ENCODE measurements around the gene PIGX. TPM values are rescaled to one million over a fixed set of nuclear protein-coding genes. Genes with fewer than 3 reads are reported as not detected.
A peak's percentile ranks its signal among the peaks of the same experiment; 100 is the strongest.

PIGX gene
- total and polyA plus RNA-seq, 4 donors = 11.5 to 16.7 (median 14.4) TPM

- Histone ChIP-seq H3K4me1 (ENCODE audit: control insufficient read depth in 1 of 2, insufficient read depth in 2 of 2, low read length in 2 of 2) (no peaks in the 10 kb centered on the region), H3K36me3 (ENCODE audit: control insufficient read depth in 1 of 2, insufficient read depth in 2 of 2, low read length in 1 of 2) (no peaks in the 10 kb centered on the region), H3K27ac (ENCODE audit: low read depth in 1 of 2, low read length in 2 of 2) (no peak overlapping the region), H3K4me3 (ENCODE audit: low read length in 2 of 2) (no peak overlapping the region), H3K9me3 (ENCODE audit: control insufficient read depth, low read length) (no peaks in the 10 kb centered on the region), H3K27me3 (ENCODE audit: control insufficient read depth in 1 of 2, insufficient read depth in 2 of 2, low read length in 1 of 2) (no peaks in the 10 kb centered on the region)
- DNase-seq (no peak), ATAC-seq (ENCODE audit: low FRiP score) (no peak)
- intact Hi-C loops (cut with DNase I) = no loop called here
- 57 to 63% methylated on average over 1 of the region's 1 CpG for WGBS, 2 donors
Observed at GRCh38 chr3:196677931-196678330, 34.2 kb upstream of the PIGX start.

GRCh38 chr3:196684548-196685407 lies 27.4 kb upstream of the PIGX start:
- Histone ChIP-seq H3K27me3 (ENCODE audit: control insufficient read depth in 1 of 2, insufficient read depth in 2 of 2, low read length in 1 of 2) (no peaks in the 10 kb centered on the region), H3K4me1 (ENCODE audit: control insufficient read depth in 1 of 2, insufficient read depth in 2 of 2, low read length in 2 of 2) (no peaks in the 10 kb centered on the region), H3K9me3 (ENCODE audit: control insufficient read depth, low read length) (no peaks in the 10 kb centered on the region), H3K27ac (ENCODE audit: low read depth in 1 of 2, low read length in 2 of 2) (no peak overlapping the region), H3K36me3 (ENCODE audit: control insufficient read depth in 1 of 2, insufficient read depth in 2 of 2, low read length in 1 of 2) (no peaks in the 10 kb centered on the region), H3K4me3 (ENCODE audit: low read length in 2 of 2) (no peak overlapping the region)
- ATAC-seq (ENCODE audit: low FRiP score) (peak; percentile 84), DNase-seq (peak in 1 of 2 donors; percentile 70)
- WGBS, 2 donors = 41% methylated on average over 24 of the region's 24 CpGs
- intact Hi-C loops (cut with DNase I) = loop anchor here (1.0 to 10.0 kb wide), 4 partner anchors 75 to 430 kb away; no protein-coding TSS in a partner anchor

- 59 to 77% methylated on average over 2 of the region's 2 CpGs for WGBS, 2 donors
- no peaks in the 10 kb centered on the region for H3K36me3 ChIP-seq (ENCODE audit: control insufficient read depth in 1 of 2, insufficient read depth in 2 of 2, low read length in 1 of 2)
- no peaks in the 10 kb centered on the region for H3K9me3 ChIP-seq (ENCODE audit: control insufficient read depth, low read length)
- H3K27me3 ChIP-seq (ENCODE audit: control insufficient read depth in 1 of 2, insufficient read depth in 2 of 2, low read length in 1 of 2) = no peaks in the 10 kb centered on the region
- H3K4me1 ChIP-seq (ENCODE audit: control insufficient read depth in 1 of 2, insufficient read depth in 2 of 2, low read length in 2 of 2) = no peaks in the 10 kb centered on the region
- intact Hi-C loops (cut with DNase I) = loop anchor here (10.0 kb wide), 3 partner anchors 82 to 432 kb away; no protein-coding TSS in a partner anchor
- H3K27ac ChIP-seq (ENCODE audit: low read depth in 1 of 2, low read length in 2 of 2) = no peak overlapping the region
- DNase-seq (no peak), ATAC-seq (ENCODE audit: low FRiP score) (no peak)
- H3K4me3 ChIP-seq (ENCODE audit: low read length in 2 of 2) = no peak overlapping the region
Observed at GRCh38 chr3:196686436-196686835, 25.7 kb upstream of the PIGX start.

- Histone ChIP-seq H3K27me3 (ENCODE audit: control insufficient read depth in 1 of 2, insufficient read depth in 2 of 2, low read length in 1 of 2) (no peaks in the 10 kb centered on the region), H3K36me3 (ENCODE audit: control insufficient read depth in 1 of 2, insufficient read depth in 2 of 2, low read length in 1 of 2) (no peaks in the 10 kb centered on the region), H3K4me3 (ENCODE audit: low read length in 2 of 2) (no peak overlapping the region), H3K4me1 (ENCODE audit: control insufficient read depth in 1 of 2, insufficient read depth in 2 of 2, low read length in 2 of 2) (no peaks in the 10 kb centered on the region), H3K27ac (ENCODE audit: low read depth in 1 of 2, low read length in 2 of 2) (no peak overlapping the region), H3K9me3 (ENCODE audit: control insufficient read depth, low read length) (no peaks in the 10 kb centered on the region)
- intact Hi-C loops (cut with DNase I) = loop anchor here (10.0 kb wide), 3 partner anchors 84 to 434 kb away; no protein-coding TSS in a partner anchor
- peak in 1 of 2 donors; percentile 70 for DNase-seq
- peak; percentile 71 for ATAC-seq (ENCODE audit: low FRiP score)
- 6 to 7% methylated on average over 5 of the region's 5 CpGs for WGBS, 2 donors
Observed at GRCh38 chr3:196688349-196688748, 23.8 kb upstream of the PIGX start.

GRCh38 chr3:196689941-196690660 lies 22.1 kb upstream of the PIGX start:
- no peak overlapping the region for H3K4me3 ChIP-seq (ENCODE audit: low read length in 2 of 2)
- DNase-seq (no peak), ATAC-seq (ENCODE audit: low FRiP score) (no peak)
- H3K9me3 ChIP-seq (ENCODE audit: control insufficient read depth, low read length) = no peaks in the 10 kb centered on the region
- no peak overlapping the region for H3K27ac ChIP-seq (ENCODE audit: low read depth in 1 of 2, low read length in 2 of 2)
- intact Hi-C loops (cut with DNase I) = loop anchor here (10.0 kb wide), 3 partner anchors 85 to 435 kb away; no protein-coding TSS in a partner anchor
- 88 to 90% methylated on average over 17 of the region's 17 CpGs for WGBS, 2 donors
- H3K27me3 ChIP-seq (ENCODE audit: control insufficient read depth in 1 of 2, insufficient read depth in 2 of 2, low read length in 1 of 2) = no peaks in the 10 kb centered on the region
- no peaks in the 10 kb centered on the region for H3K36me3 ChIP-seq (ENCODE audit: control insufficient read depth in 1 of 2, insufficient read depth in 2 of 2, low read length in 1 of 2)
- H3K4me1 ChIP-seq (ENCODE audit: control insufficient read depth in 1 of 2, insufficient read depth in 2 of 2, low read length in 2 of 2) = no peaks in the 10 kb centered on the region

GRCh38 chr3:196691386-196691785 lies 20.8 kb upstream of the PIGX start:
- intact Hi-C loops (cut with DNase I) = no loop called here
- Histone ChIP-seq H3K4me3 (ENCODE audit: low read length in 2 of 2) (no peak overlapping the region), H3K36me3 (ENCODE audit: control insufficient read depth in 1 of 2, insufficient read depth in 2 of 2, low read length in 1 of 2) (no peaks in the 10 kb centered on the region), H3K9me3 (ENCODE audit: control insufficient read depth, low read length) (no peaks in the 10 kb centered on the region), H3K27me3 (ENCODE audit: control insufficient read depth in 1 of 2, insufficient read depth in 2 of 2, low read length in 1 of 2) (no peaks in the 10 kb centered on the region), H3K27ac (ENCODE audit: low read depth in 1 of 2, low read length in 2 of 2) (no peak overlapping the region), H3K4me1 (ENCODE audit: control insufficient read depth in 1 of 2, insufficient read depth in 2 of 2, low read length in 2 of 2) (no peaks in the 10 kb centered on the region)
- no peak for ATAC-seq (ENCODE audit: low FRiP score)
- DNase-seq = no peak
- WGBS, 2 donors = 72 to 80% methylated on average over 8 of the region's 8 CpGs

- no peak overlapping the region for H3K4me3 ChIP-seq (ENCODE audit: low read length in 2 of 2)
- no peak overlapping the region for H3K27ac ChIP-seq (ENCODE audit: low read depth in 1 of 2, low read length in 2 of 2)
- no peaks in the 10 kb centered on the region for H3K9me3 ChIP-seq (ENCODE audit: control insufficient read depth, low read length)
- intact Hi-C loops (cut with DNase I) = no loop called here
- no peaks in the 10 kb centered on the region for H3K27me3 ChIP-seq (ENCODE audit: control insufficient read depth in 1 of 2, insufficient read depth in 2 of 2, low read length in 1 of 2)
- no peaks in the 10 kb centered on the region for H3K4me1 ChIP-seq (ENCODE audit: control insufficient read depth in 1 of 2, insufficient read depth in 2 of 2, low read length in 2 of 2)
- DNase-seq = no peak
- no peaks in the 10 kb centered on the region for H3K36me3 ChIP-seq (ENCODE audit: control insufficient read depth in 1 of 2, insufficient read depth in 2 of 2, low read length in 1 of 2)
- WGBS, 2 donors = 0 to 3% methylated on average over 1 of the region's 1 CpG
- no peak for ATAC-seq (ENCODE audit: low FRiP score)
Observed at GRCh38 chr3:196694202-196694638, 18.0 kb upstream of the PIGX start.

- 91 to 94% methylated on average over 16 to 17 of the region's 17 CpGs for WGBS, 2 donors
- DNase-seq = no peak
- Histone ChIP-seq H3K27ac (ENCODE audit: low read depth in 1 of 2, low read length in 2 of 2) (no peak overlapping the region), H3K4me1 (ENCODE audit: control insufficient read depth in 1 of 2, insufficient read depth in 2 of 2, low read length in 2 of 2) (no peaks in the 10 kb centered on the region), H3K36me3 (ENCODE audit: control insufficient read depth in 1 of 2, insufficient read depth in 2 of 2, low read length in 1 of 2) (no peaks in the 10 kb centered on the region), H3K27me3 (ENCODE audit: control insufficient read depth in 1 of 2, insufficient read depth in 2 of 2, low read length in 1 of 2) (no peaks in the 10 kb centered on the region), H3K4me3 (ENCODE audit: low read length in 2 of 2) (no peak overlapping the region), H3K9me3 (ENCODE audit: control insufficient read depth, low read length) (no peaks in the 10 kb centered on the region)
- intact Hi-C loops (cut with DNase I) = no loop called here
- ATAC-seq (ENCODE audit: low FRiP score) = no peak
Observed at GRCh38 chr3:196694941-196695848, 17.0 kb upstream of the PIGX start.

All from aorta (tissue), 5 donors.